Transverse colon (tissue), 4 donors: ENCODE results near the gene ABCC9. TPM values are rescaled to one million over a fixed set of nuclear protein-coding genes. Genes with fewer than 3 reads are reported as not detected.
A peak's percentile ranks its signal among the peaks of the same experiment; 100 is the strongest.

Experiments
- DNase-seq: peaks from one replicate; pipeline ENCODE4 v3.0.0-alpha.2; 2019
- H3K27ac ChIP-seq, 4 donors: fragments of 200-600 bp; sonication (generic); 2 replicates each; pipeline ENCODE4 v1.5.1; 2016 to 2018; ENCODE audit warnings: inconsistent platforms in 4 of 4
- H3K27me3 ChIP-seq: fragments of 200-600 bp; sonication (generic); 2 replicates; pipeline ENCODE4 v1.5.1; 2017; ENCODE audit warnings: inconsistent platforms
- H3K36me3 ChIP-seq, 4 donors: fragments of 200-600 bp; sonication (generic); 2 replicates each; pipeline ENCODE4 v1.5.1; 2017 to 2019; ENCODE audit warnings: inconsistent platforms in 4 of 4
- H3K4me1 ChIP-seq, 4 donors: fragments of 200-600 bp; sonication (generic); 2 replicates each; pipeline ENCODE4 v1.5.1; 2017 to 2020; ENCODE audit warnings: inconsistent platforms in 4 of 4
- H3K4me3 ChIP-seq, 4 donors: fragments of 200-600 bp; sonication (generic); 1 replicate in 1 of 4; 2 replicates in 3 of 4; pipeline versions ENCODE4 v1.5.1 to v1.6.1; 2017 to 2019; ENCODE audit warnings: inconsistent platforms in 4 of 4
- H3K9me3 ChIP-seq, 2 donors: fragments of 200-600 bp; sonication (generic); 2 replicates each; pipeline ENCODE4 v1.5.1; 2017 to 2019; ENCODE audit warnings: inconsistent platforms in 2 of 2
- EP300 ChIP-seq: sonication (generic); formaldehyde crosslinking; IDR thresholded peaks from one replicate; pipeline ENCODE4 v1.6.1; 2017; ENCODE audit warnings: antibody characterized with exemption, low read depth
- POLR2A ChIP-seq: fragments of 450-650 bp; IDR thresholded peaks from one replicate; pipeline ENCODE4 v1.6.1; 2016; ENCODE audit warnings: antibody characterized with exemption, mild to moderate bottlenecking, moderate library complexity
- POLR2AphosphoS5 ChIP-seq, 3 donors: sonication (generic); formaldehyde crosslinking; IDR thresholded peaks; one replicate each; pipeline ENCODE4 v1.6.1; 2016; ENCODE audit warnings: antibody characterized with exemption in 3 of 3
- WGBS, 2 donors: methylation state at CpG; one replicate each; pipeline ENCODE4 v1.1.5; 2018; ENCODE audit warnings: low coverage in 1 of 2; 5-methylcytosine and 5-hydroxymethylcytosine counted together
- in situ Hi-C, 4 donors: fragments of 200-750 bp; cut with MboI; loops; one replicate each; pipeline versions ENCODE4 v1.15.0 to v1.15.1; 2017; ENCODE audit warnings: low sequenced_read_pairs in 3 of 4, low pct_ligation_motif_present in 1 of 4, low pct_unique_long_range_greater_than_20kb in 1 of 4
- intact Hi-C: fragments of 100-400 bp; cut with DNase I; formaldehyde crosslinking; loops from one replicate; pipeline ENCODE4 v1.15.1; 2023; ENCODE audit warnings: low total_unique reads
- total RNA-seq, 4 donors: library from RNA; depleted of rRNA; stranded (reverse); fragments of >200 nt; gene quantifications; one replicate each; pipeline ENCODE4 v1.1.0, GENCODE V29; 2016
- TF ChIP-seq, protein P1 (sequence below), 5 experiments: fragments of 200-600 bp in 3 of 5; fragments of 450-650 bp in 2 of 5; sonication (generic) in 3 of 5; IDR thresholded peaks; 1 replicate in 2 of 5; 2 replicates in 3 of 5; pipeline ENCODE4 v1.5.1; 2016 to 2017; ENCODE audit warnings: antibody characterized with exemption in 5 of 5, inconsistent platforms in 3 of 5, mild to moderate bottlenecking in 2 of 5, moderate library complexity in 1 of 5

Gene ABCC9
- total RNA-seq, 4 donors from 2014 or later: 5.2 to 10.2 (median 8.0) TPM

DNA sequence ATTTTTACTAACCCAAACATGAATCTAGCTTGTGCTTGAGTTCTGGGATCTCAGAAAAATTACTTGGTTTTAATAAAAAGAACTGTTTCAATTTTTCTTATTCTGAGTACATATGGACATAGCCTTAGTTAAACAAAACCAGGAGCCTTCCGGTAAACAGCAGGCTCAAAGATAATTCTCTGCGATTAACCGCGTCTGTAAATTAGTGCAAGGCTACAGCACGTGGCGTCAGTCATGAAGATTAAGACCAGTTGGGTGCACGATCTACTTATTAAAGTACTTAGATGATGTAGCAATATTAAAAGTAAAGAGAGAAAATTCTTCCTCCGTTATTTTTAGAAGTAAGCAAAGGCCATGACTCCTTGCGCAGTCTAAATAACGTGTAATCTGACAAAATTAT lies 167.4 kb downstream of the ABCC9 start:
- Histone ChIP-seq H3K9me3 (no peaks in the 10 kb centered on the region), H3K4me1 (peaks cover 0 to 15% (median 5%) of the 10 kb centered on the region in 4 donors), H3K27me3 (peaks cover 12% of the 10 kb centered on the region), H3K36me3 (no peaks in the 10 kb centered on the region), H3K27ac (peak overlapping the region; percentile 76 to 89 (median 84)), H3K4me3 (peak overlapping the region in 3 of 4 donors; percentile 38 to 51 (median 43))
- intact Hi-C loops (loop anchor here (2.0 to 10.0 kb wide), 3 partner anchors 59 to 167 kb away; partner anchors contain the start of gene ABCC9), in situ Hi-C loops (no loop called here)
- TF ChIP-seq, protein P1, sequence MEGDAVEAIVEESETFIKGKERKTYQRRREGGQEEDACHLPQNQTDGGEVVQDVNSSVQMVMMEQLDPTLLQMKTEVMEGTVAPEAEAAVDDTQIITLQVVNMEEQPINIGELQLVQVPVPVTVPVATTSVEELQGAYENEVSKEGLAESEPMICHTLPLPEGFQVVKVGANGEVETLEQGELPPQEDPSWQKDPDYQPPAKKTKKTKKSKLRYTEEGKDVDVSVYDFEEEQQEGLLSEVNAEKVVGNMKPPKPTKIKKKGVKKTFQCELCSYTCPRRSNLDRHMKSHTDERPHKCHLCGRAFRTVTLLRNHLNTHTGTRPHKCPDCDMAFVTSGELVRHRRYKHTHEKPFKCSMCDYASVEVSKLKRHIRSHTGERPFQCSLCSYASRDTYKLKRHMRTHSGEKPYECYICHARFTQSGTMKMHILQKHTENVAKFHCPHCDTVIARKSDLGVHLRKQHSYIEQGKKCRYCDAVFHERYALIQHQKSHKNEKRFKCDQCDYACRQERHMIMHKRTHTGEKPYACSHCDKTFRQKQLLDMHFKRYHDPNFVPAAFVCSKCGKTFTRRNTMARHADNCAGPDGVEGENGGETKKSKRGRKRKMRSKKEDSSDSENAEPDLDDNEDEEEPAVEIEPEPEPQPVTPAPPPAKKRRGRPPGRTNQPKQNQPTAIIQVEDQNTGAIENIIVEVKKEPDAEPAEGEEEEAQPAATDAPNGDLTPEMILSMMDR (IDR thresholded peaks at IDR 0.05): no peak
- no peak for TF ChIP-seq POLR2A
- WGBS, 2 donors: 34 to 51% methylated on average over 8 to 10 of the region's 10 CpGs
- DNase-seq: no peak

GRCh38 chr12:21773263-21773741 lies 167.9 kb downstream of the ABCC9 start:
- H3K27me3 ChIP-seq: peaks cover 12% of the 10 kb centered on the region
- peaks cover 0 to 15% (median 5%) of the 10 kb centered on the region in 4 donors for H3K4me1 ChIP-seq
- peak overlapping the region in 3 of 4 donors; percentile 38 to 51 (median 43) for H3K4me3 ChIP-seq
- intact Hi-C loops (loop anchor here (2.0 to 10.0 kb wide), 3 partner anchors 59 to 167 kb away; partner anchors contain the start of gene ABCC9), in situ Hi-C loops (no loop called here)
- H3K9me3 ChIP-seq: no peaks in the 10 kb centered on the region
- TF ChIP-seq POLR2A: no peak
- TF ChIP-seq POLR2AphosphoS5 (IDR thresholded peaks at IDR 0.05): no peak
- no peak for TF ChIP-seq EP300
- TF ChIP-seq, protein P1 (IDR thresholded peaks at IDR 0.05): peak in 4 of 5 experiments; percentile 8 to 26 (median 12)
- 58 to 66% methylated on average over 13 to 23 of the region's 23 CpGs for WGBS, 2 donors
- H3K27ac ChIP-seq: peak overlapping the region; percentile 76 to 89 (median 84)
- peak; percentile 34 for DNase-seq
- no peaks in the 10 kb centered on the region for H3K36me3 ChIP-seq

DNA sequence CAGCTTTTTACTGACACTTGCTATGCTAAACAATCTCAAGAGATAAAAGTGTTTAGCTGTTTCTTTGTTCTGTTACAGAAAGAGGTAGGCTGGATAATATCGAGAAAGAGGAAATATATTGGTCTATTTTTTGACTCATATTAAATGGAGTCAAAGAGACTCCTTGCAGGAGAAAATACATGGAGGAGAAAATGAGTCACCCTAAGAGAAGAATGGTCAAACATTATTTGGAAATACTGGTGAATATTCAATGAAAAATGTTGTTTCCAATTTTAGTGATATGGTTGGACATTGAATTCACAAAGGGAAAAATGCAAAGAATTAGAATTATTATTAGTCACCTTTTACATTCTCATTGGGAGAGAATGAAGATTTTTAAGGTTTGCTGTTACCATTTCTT lies 169.9 kb downstream of the ABCC9 start:
- intact Hi-C loops: loop anchor here (10.0 kb wide), 2 partner anchors 57 to 123 kb away; no protein-coding TSS in a partner anchor

GRCh38 chr12:21769307-21769706 lies 171.9 kb downstream of the ABCC9 start:
- Histone ChIP-seq H3K4me1 (peaks cover 0 to 6% (median 0%) of the 10 kb centered on the region in 4 donors), H3K27me3 (peaks cover 4% of the 10 kb centered on the region), H3K4me3 (no peak overlapping the region), H3K9me3 (no peaks in the 10 kb centered on the region), H3K27ac (no peak overlapping the region), H3K36me3 (no peaks in the 10 kb centered on the region)
- intact Hi-C loops (no loop called here), in situ Hi-C loops (no loop called here)
- DNase-seq: no peak
- no peak for TF ChIP-seq POLR2AphosphoS5 (IDR thresholded peaks at IDR 0.05)
- TF ChIP-seq EP300: no peak
- TF ChIP-seq POLR2A: no peak
- TF ChIP-seq, protein P1 (IDR thresholded peaks at IDR 0.05): no peak
- 74 to 80% methylated on average over 1 to 2 of the region's 2 CpGs for WGBS, 2 donors

More for the DNA sequence above, 169.9 kb downstream of the ABCC9 start:
- Histone ChIP-seq H3K27ac (peak overlapping the region in 1 of 4 donors; percentile 10), H3K27me3 (peaks cover 12% of the 10 kb centered on the region), H3K4me3 (no peak overlapping the region), H3K9me3 (no peaks in the 10 kb centered on the region), H3K4me1 (peaks cover 0 to 15% (median 2%) of the 10 kb centered on the region in 4 donors), H3K36me3 (no peaks in the 10 kb centered on the region)
- in situ Hi-C loops: no loop called here
- DNase-seq: no peak
- 44 to 61% methylated on average over 1 of the region's 1 CpG for WGBS, 2 donors
- no peak for TF ChIP-seq EP300
- TF ChIP-seq, protein P1 (IDR thresholded peaks at IDR 0.05): no peak
- TF ChIP-seq POLR2AphosphoS5 (IDR thresholded peaks at IDR 0.05): no peak
- TF ChIP-seq POLR2A: no peak
